HepG2 (cell line): ENCODE data around the gene TEKTIP1. TPM values are rescaled to one million over a fixed set of nuclear protein-coding genes. Genes with fewer than 3 reads are reported as not detected.

ENCODE experiments used
- ARNT2 ChIP-seq: sonication (generic); formaldehyde crosslinking; IDR thresholded peaks from 2 replicates; pipeline ENCODE4 v1.8.0; 2022; ENCODE audit warnings: mild to moderate bottlenecking, low read depth, missing genetic modification reagents, moderate library complexity
- CAMTA2 ChIP-seq: sonication (generic); formaldehyde crosslinking; IDR thresholded peaks from 2 replicates; pipeline ENCODE4 v1.4.0; 2020; ENCODE audit warnings: mild to moderate bottlenecking, missing genetic modification reagents, borderline replicate concordance
- DZIP1 ChIP-seq: sonication (generic); formaldehyde crosslinking; IDR thresholded peaks from 2 replicates; pipeline ENCODE4 v1.5.0; 2020; ENCODE audit warnings: mild to moderate bottlenecking, missing genetic modification reagents
- ELF3 ChIP-seq: IDR thresholded peaks from 2 replicates; pipeline ENCODE4 v1.6.1; 2016; ENCODE audit warnings: missing genetic modification reagents, missing compliant biosample characterization
- FOXP1 ChIP-seq, 2 experiments: fragments of 450-650 bp in 1 of 2; IDR thresholded peaks; 2 replicates each; pipeline ENCODE4 v1.6.1; 2017 to 2018; ENCODE audit warnings: antibody characterized with exemption in 1 of 2
- GABPB1 ChIP-seq: IDR thresholded peaks from 2 replicates; pipeline ENCODE4 v1.6.1; 2016; ENCODE audit warnings: mild to moderate bottlenecking, missing genetic modification reagents, moderate library complexity, missing compliant biosample characterization
- GLMP ChIP-seq: sonication (generic); formaldehyde crosslinking; IDR thresholded peaks from 2 replicates; pipeline ENCODE4 v1.9.0; 2021; ENCODE audit warnings: missing genetic modification reagents, mild to moderate bottlenecking, borderline replicate concordance
- HMG20B ChIP-seq: conservative IDR thresholded peaks from 2 replicates; pipeline ENCODE4 v1.6.1; 2016; ENCODE audit warnings: missing genetic modification reagents, missing compliant biosample characterization
- HNRNPLL ChIP-seq: fragments of 200-400 bp; formaldehyde crosslinking; IDR thresholded peaks from 2 replicates; pipeline ENCODE4 v1.6.1; 2017; ENCODE audit warnings: mild to moderate bottlenecking, low read depth, low read length; ENCODE audit not compliant: poor library complexity, severe bottlenecking
- KAT7 ChIP-seq: IDR thresholded peaks from 2 replicates; pipeline ENCODE4 v1.6.1; 2018; ENCODE audit warnings: borderline replicate concordance, missing compliant biosample characterization
- PAX8 ChIP-seq: sonication (generic); formaldehyde crosslinking; IDR thresholded peaks from 2 replicates; pipeline ENCODE4 v1.8.0; 2022; ENCODE audit warnings: mild to moderate bottlenecking, missing genetic modification reagents, borderline replicate concordance
- PRMT3 ChIP-seq: sonication (generic); formaldehyde crosslinking; IDR thresholded peaks from 2 replicates; pipeline ENCODE4 v1.8.1; 2022; ENCODE audit warnings: low read depth, mild to moderate bottlenecking, moderate library complexity, missing genetic modification reagents, borderline replicate concordance
- RARA ChIP-seq: IDR thresholded peaks from 2 replicates; pipeline ENCODE4 v1.6.1; 2016; ENCODE audit warnings: missing genetic modification reagents, missing compliant biosample characterization
- RELA ChIP-seq: sonication (generic); formaldehyde crosslinking; IDR thresholded peaks from 2 replicates; pipeline ENCODE4 v1.4.0; 2020; ENCODE audit warnings: missing genetic modification reagents
- SRSF1 ChIP-seq: fragments of 200-400 bp; formaldehyde crosslinking; optimal IDR thresholded peaks from 2 replicates; pipeline ENCODE3; 2017; ENCODE audit warnings: mild to moderate bottlenecking, low read depth, low read length, moderate library complexity
- TAF15 ChIP-seq: fragments of 200-400 bp; formaldehyde crosslinking; IDR thresholded peaks from one replicate; pipeline ENCODE4 v1.6.1; 2018; ENCODE audit warnings: mild to moderate bottlenecking, low read depth, low read length; ENCODE audit not compliant: poor library complexity, severe bottlenecking
- TCF7L2 ChIP-seq: IDR thresholded peaks from 2 replicates; pipeline ENCODE4 v1.6.1; 2011; ENCODE audit warnings: mild to moderate bottlenecking, low read depth, low read length, moderate library complexity
- THAP11 ChIP-seq: IDR thresholded peaks from 2 replicates; pipeline ENCODE4 v1.6.1; 2016; ENCODE audit warnings: missing biosample characterization, missing genetic modification reagents
- ZBTB39 ChIP-seq: sonication (generic); formaldehyde crosslinking; IDR thresholded peaks from 2 replicates; pipeline ENCODE4 v1.5.0; 2020; ENCODE audit warnings: missing genetic modification reagents
- ZNF136 ChIP-seq: sonication (generic); formaldehyde crosslinking; IDR thresholded peaks from 2 replicates; pipeline ENCODE4 v1.8.1; 2022; ENCODE audit warnings: low read depth, mild to moderate bottlenecking, moderate library complexity, missing genetic modification reagents
- ZNF205 ChIP-seq: IDR thresholded peaks from 2 replicates; pipeline ENCODE4 v1.6.1; 2018; ENCODE audit warnings: missing biosample characterization, missing genetic modification reagents
- ZNF251 ChIP-seq: sonication (generic); formaldehyde crosslinking; IDR thresholded peaks from 2 replicates; pipeline ENCODE4 v1.9.0; 2021; ENCODE audit warnings: mild to moderate bottlenecking, missing genetic modification reagents
- ZNF850 ChIP-seq: sonication (generic); formaldehyde crosslinking; conservative IDR thresholded peaks from 2 replicates; pipeline ENCODE4 v1.9.0; 2021; ENCODE audit warnings: mild to moderate bottlenecking, missing genetic modification reagents
- ZSCAN12 ChIP-seq: sonication (generic); formaldehyde crosslinking; IDR thresholded peaks from 2 replicates; pipeline ENCODE4 v1.9.0; 2021; ENCODE audit warnings: mild to moderate bottlenecking, missing genetic modification reagents
- polyA plus RNA-seq, 8 experiments: library from polyadenylated mRNA; depleted of rRNA in 3 of 8; stranded (reverse) in 7 of 8; unstranded in 1 of 8; fragments of >200 nt; fragmentation: Illumina TruSeq in 4 of 8; extraction: Trizol in 4 of 8; gene quantifications; 2 replicates each; pipeline versions ENCODE4 v1.2.1 to v1.2.3, GENCODE V29; 2011 to 2016; ENCODE audit warnings: low read depth in 4 of 8, missing spikeins in 1 of 8, mixed read lengths in 1 of 8; ENCODE audit not compliant: insufficient read depth in 1 of 8
- total RNA-seq, 5 experiments: library from RNA; depleted of rRNA; stranded (reverse); fragments of >200 nt; fragmentation: Illumina TruSeq; extraction: Trizol; gene quantifications; 2 replicates each; pipeline ENCODE4 v1.2.3, GENCODE V29; 2016; ENCODE audit warnings: low read depth in 1 of 5

The TEKTIP1 gene
- total and polyA plus RNA-seq, 2 of the 13 experiments (the other 11 are each of a cell fraction or from before 2014, with no cell fraction given) = not detected

- TF ChIP-seq ARNT2 (CRISPR knock-in tag) (peak; percentile 61; the same call in 1 of the 2 replicates), ELF3 (peak; percentile 38; the same call in 1 of the 2 replicates), HMG20B (0 out of 2 replicates have a peak, but pooled peaks have one; percentile 22), ZBTB39 (CRISPR knock-in tag) (peak; percentile 8; the same call in 1 of the 2 replicates), KAT7 (CRISPR knock-in tag) (peak; percentile 30; the same call in 1 of the 2 replicates), GABPB1 (CRISPR knock-in tag) (peak; percentile 93), FOXP1 (IDR thresholded peaks at IDR 0.05) (no peak), FOXP1 (CRISPR knock-in tag; IDR thresholded peaks at IDR 0.05) (no peak), ZNF850 (CRISPR knock-in tag) (no peak), GLMP (CRISPR knock-in tag) (no peak), THAP11 (CRISPR knock-in tag) (peak; percentile 79), SRSF1 (no peak), ZNF205 (CRISPR knock-in tag) (no peak), RARA (CRISPR knock-in tag) (peak; percentile 22; the same call in 1 of the 2 replicates), ZNF251 (CRISPR knock-in tag) (no peak), RELA (no peak), PAX8 (CRISPR knock-in tag) (0 out of 2 replicates have a peak, but pooled peaks have one; percentile 90), ZNF136 (CRISPR knock-in tag) (peak; percentile 25; the same call in 1 of the 2 replicates), DZIP1 (CRISPR knock-in tag) (peak; percentile 55; the same call in 1 of the 2 replicates), ZSCAN12 (0 out of 2 replicates have a peak, but pooled peaks have one; percentile 43), PRMT3 (no peak), TCF7L2 (no peak), HNRNPLL (peak; percentile 54), TAF15 (no peak), CAMTA2 (CRISPR knock-in tag) (no peak)
Measured at GRCh38 chr19:3557461-3558248, 18.7 kb downstream of the TEKTIP1 start, which contains the start of gene MFSD12 (continued).
